ENCODE results near the gene ERP27.

- TF ChIP-seq POLR2A (IDR thresholded peaks at IDR 0.05) (no peak), CTCF (IDR thresholded peaks at IDR 0.05) (no peak)
Observed at GRCh38 chr12:14984036-14984435, 45.7 kb upstream of the ERP27 start.

Measured in esophagus squamous epithelium (tissue), 4 donors.